HG03139 (cell line): ENCODE measurements around the gene AKAP1.

ENCODE experiments used
- ATAC-seq: cut with Tn5 transposase; IDR thresholded peaks from one replicate; pipeline ENCODE4 v1.9.1; 2021; ENCODE audit not compliant: unreplicated experiment

AKAP1 gene

GRCh38 chr17:57104461-57105175, 19.6 kb downstream of the AKAP1 start:
- no peak for ATAC-seq

GRCh38 chr17:57105591-57105990, 20.5 kb downstream of the AKAP1 start:
- no peak for ATAC-seq

GRCh38 chr17:57106107-57106835, 21.2 kb downstream of the AKAP1 start:
- no peak for ATAC-seq

- no peak for ATAC-seq
Observed at GRCh38 chr17:57106836-57107497, 21.9 kb downstream of the AKAP1 start.

GRCh38 chr17:57107498-57108101, 22.6 kb downstream of the AKAP1 start:
- no peak for ATAC-seq

GRCh38 chr17:57108671-57109392, 23.8 kb downstream of the AKAP1 start:
- ATAC-seq: no peak

- ATAC-seq: no peak
Observed at GRCh38 chr17:57109393-57110151, 24.5 kb downstream of the AKAP1 start.

GRCh38 chr17:57110152-57110542, 25.1 kb downstream of the AKAP1 start:
- ATAC-seq: no peak

GRCh38 chr17:57110579-57111325, 25.7 kb downstream of the AKAP1 start:
- no peak for ATAC-seq

- ATAC-seq: no peak
Observed at GRCh38 chr17:57111386-57111785, 26.3 kb downstream of the AKAP1 start.

- ATAC-seq: no peak
Observed at GRCh38 chr17:57113011-57113410, 28.0 kb downstream of the AKAP1 start.

GRCh38 chr17:57113656-57114055, 28.6 kb downstream of the AKAP1 start:
- ATAC-seq: no peak

- no peak for ATAC-seq
Observed at GRCh38 chr17:57114085-57114673, 29.1 kb downstream of the AKAP1 start.

GRCh38 chr17:57115377-57115776, 30.3 kb downstream of the AKAP1 start:
- no peak for ATAC-seq

- no peak for ATAC-seq
Observed at GRCh38 chr17:57115916-57116315, 30.9 kb downstream of the AKAP1 start.

- no peak for ATAC-seq
Observed at GRCh38 chr17:57117798-57118197, 32.8 kb downstream of the AKAP1 start.

- no peak for ATAC-seq
Observed at GRCh38 chr17:57120814-57121213, 35.8 kb downstream of the AKAP1 start.

- no peak for ATAC-seq
Observed at GRCh38 chr17:57121308-57122042, 36.4 kb downstream of the AKAP1 start.
